Right lobe of liver (tissue), 4 donors: ENCODE results near the gene CREB5.

ENCODE experiments used
- POLR2A ChIP-seq: fragments of 450-650 bp; IDR thresholded peaks from one replicate; pipeline ENCODE4 v1.6.1; 2017; ENCODE audit warnings: antibody characterized with exemption, mild to moderate bottlenecking
- TF ChIP-seq, protein P1 (sequence below), 4 donors: fragments of 200-600 bp in 3 of 4; fragments of 450-650 bp in 1 of 4; IDR thresholded peaks; one replicate each; pipeline versions ENCODE4 v1.5.1 to v1.8.0; 2016 to 2022; ENCODE audit warnings: antibody characterized with exemption in 4 of 4, mild to moderate bottlenecking in 2 of 4
- donor health status: DM: no; HTN: no; CAD: no.
- donor health status: DM: no; HTN: no; CAD: no.
- donor health status: DM: no; HTN: yes; CAD: no.

GRCh38 chr7:28627896-28628295, 215.6 kb downstream of the CREB5 start:
- TF ChIP-seq, protein P1, sequence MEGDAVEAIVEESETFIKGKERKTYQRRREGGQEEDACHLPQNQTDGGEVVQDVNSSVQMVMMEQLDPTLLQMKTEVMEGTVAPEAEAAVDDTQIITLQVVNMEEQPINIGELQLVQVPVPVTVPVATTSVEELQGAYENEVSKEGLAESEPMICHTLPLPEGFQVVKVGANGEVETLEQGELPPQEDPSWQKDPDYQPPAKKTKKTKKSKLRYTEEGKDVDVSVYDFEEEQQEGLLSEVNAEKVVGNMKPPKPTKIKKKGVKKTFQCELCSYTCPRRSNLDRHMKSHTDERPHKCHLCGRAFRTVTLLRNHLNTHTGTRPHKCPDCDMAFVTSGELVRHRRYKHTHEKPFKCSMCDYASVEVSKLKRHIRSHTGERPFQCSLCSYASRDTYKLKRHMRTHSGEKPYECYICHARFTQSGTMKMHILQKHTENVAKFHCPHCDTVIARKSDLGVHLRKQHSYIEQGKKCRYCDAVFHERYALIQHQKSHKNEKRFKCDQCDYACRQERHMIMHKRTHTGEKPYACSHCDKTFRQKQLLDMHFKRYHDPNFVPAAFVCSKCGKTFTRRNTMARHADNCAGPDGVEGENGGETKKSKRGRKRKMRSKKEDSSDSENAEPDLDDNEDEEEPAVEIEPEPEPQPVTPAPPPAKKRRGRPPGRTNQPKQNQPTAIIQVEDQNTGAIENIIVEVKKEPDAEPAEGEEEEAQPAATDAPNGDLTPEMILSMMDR (IDR thresholded peaks at IDR 0.05) = no peak
- no peak for TF ChIP-seq POLR2A
